Panc1 (cell line): ENCODE data around the gene GMPR2. TPM values are rescaled to one million over a fixed set of nuclear protein-coding genes. Genes with fewer than 3 reads are reported as not detected.

ENCODE experiments used
- ATAC-seq: fragments of 200-7000 bp; cut with Tn5 transposase; 2 replicates; pipeline ENCODE4 v1.9.1; 2020; ENCODE audit warnings: mild to moderate bottlenecking, moderate library complexity
- BruUV-seq: library from RNA; stranded (reverse); fragments of 400-500 nt; replicated peaks from 2 replicates; lab custom pipeline; 2021; lab: Mats Ljungman, UMichigan
- CTCF ChIA-PET: fragments of 300-600 bp; sonication (Branson Sonifier 250); formaldehyde crosslinking; loops from one replicate; lab custom pipeline; 2022; ENCODE audit warnings: antibody characterized with exemption; lab: Charles Lee
- POLR2A ChIA-PET: fragments of 300-600 bp; sonication (Branson Sonifier 250); formaldehyde crosslinking; loops from one replicate; lab custom pipeline; 2022; ENCODE audit warnings: antibody characterized with exemption; lab: Charles Lee
- DNase-seq: peaks from one replicate; pipeline ENCODE4 v3.0.0-alpha.2; 2010; ENCODE audit warnings: low read depth, low spot score
- H3K27ac ChIP-seq: 2 replicates; pipeline ENCODE4 v1.5.1; 2011; ENCODE audit warnings: mild to moderate bottlenecking, low read length, inconsistent platforms
- H3K27me3 ChIP-seq: fragments of 200-500 bp; sonication (Bioruptor generic); 2 replicates; pipeline ENCODE4 v1.6.0; 2014; ENCODE audit warnings: low read length, inconsistent platforms; ENCODE audit not compliant: control insufficient read depth, insufficient read depth
- H3K36me3 ChIP-seq: fragments of 200-500 bp; sonication (Bioruptor generic); 2 replicates; pipeline ENCODE4 v1.5.1; 2014; ENCODE audit warnings: inconsistent platforms, mild to moderate bottlenecking, low read length, moderate library complexity; ENCODE audit not compliant: control insufficient read depth, insufficient read depth
- H3K4me1 ChIP-seq: 2 replicates; pipeline ENCODE4 v1.5.1; 2011; ENCODE audit warnings: inconsistent platforms, mild to moderate bottlenecking, low read length, moderate library complexity; ENCODE audit not compliant: control insufficient read depth, insufficient read depth
- H3K4me3 ChIP-seq, 2 experiments: 2 replicates each; pipeline ENCODE4 v1.5.1; 2011 to 2012; ENCODE audit warnings: low read depth in 2 of 2, low read length in 2 of 2, mild to moderate bottlenecking in 2 of 2, inconsistent platforms in 1 of 2, moderate library complexity in 1 of 2
- H3K9me3 ChIP-seq: fragments of 200-500 bp; sonication (Bioruptor generic); 2 replicates; pipeline ENCODE4 v1.5.1; 2014; ENCODE audit warnings: low read depth, mild to moderate bottlenecking, inconsistent platforms, low read length, moderate library complexity; ENCODE audit not compliant: control insufficient read depth, insufficient read depth
- POLR2AphosphoS5 ChIP-seq: IDR thresholded peaks from 2 replicates; pipeline ENCODE4 v1.6.1; 2012; ENCODE audit warnings: mild to moderate bottlenecking, low read depth, low read length, moderate library complexity
- SIN3A ChIP-seq: IDR thresholded peaks from 2 replicates; pipeline ENCODE4 v1.6.1; 2012; ENCODE audit warnings: low read depth, mild to moderate bottlenecking, low read length, moderate library complexity, borderline replicate concordance; ENCODE audit not compliant: insufficient read depth
- TCF7L2 ChIP-seq: IDR thresholded peaks from 2 replicates; pipeline ENCODE4 v1.6.1; 2011; ENCODE audit warnings: mild to moderate bottlenecking, low read depth, low read length, inconsistent platforms
- in situ Hi-C: cut with HindIII; loops from 2 replicates; pipeline ENCODE4 v1.10.0; 2016; ENCODE audit warnings: low sequenced_read_pairs, low pct_unique_long_range_greater_than_20kb
- intact Hi-C: fragments of 100-400 bp; cut with micrococcal nuclease; formaldehyde crosslinking; loops from one replicate; pipeline ENCODE4 v1.10.0; 2022; ENCODE audit not compliant: unreplicated experiment
- total RNA-seq: library from RNA; stranded (reverse); gene quantifications from one replicate; pipeline ENCODE4 v1.2.1, GENCODE V29; 2021; ENCODE audit not compliant: unreplicated experiment
- TF ChIP-seq, protein P1 (sequence below): fragments of 450-650 bp; IDR thresholded peaks from 2 replicates; pipeline ENCODE4 v1.5.1; 2017; ENCODE audit warnings: mild to moderate bottlenecking
- TF ChIP-seq, protein P2 (sequence below), 2 experiments: IDR thresholded peaks; 2 replicates each; pipeline ENCODE4 v1.6.1; 2011 to 2012; ENCODE audit warnings: low read depth in 2 of 2, control low read depth in 1 of 2, low read length in 1 of 2, mild to moderate bottlenecking in 1 of 2, moderate library complexity in 1 of 2; ENCODE audit not compliant: insufficient read depth in 1 of 2

Gene GMPR2
- total RNA-seq, 1 experiment from 2014 or later, result 45.9 TPM

DNA sequence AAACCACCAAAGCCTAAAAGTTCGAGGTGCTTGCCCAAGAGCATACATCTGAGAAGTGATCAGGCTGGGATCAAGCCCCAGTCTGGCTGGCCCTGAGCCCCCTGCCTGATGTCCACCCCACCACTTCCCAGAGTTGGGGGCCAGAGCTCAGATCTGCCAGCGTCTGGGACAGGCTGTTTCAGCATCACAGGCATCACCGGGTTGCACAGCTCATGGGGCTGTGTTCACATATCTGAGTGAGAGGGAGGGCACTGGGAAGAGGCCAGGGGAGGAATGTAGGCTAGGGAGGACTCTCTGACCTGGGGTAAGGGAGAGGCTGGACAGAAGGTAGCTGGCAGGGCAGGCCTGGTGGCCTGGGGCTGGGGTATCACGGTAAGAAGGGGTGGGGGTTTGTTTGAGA, 24.2 kb downstream of the GMPR2 start:
- CTCF ChIA-PET, result no interaction called here
- no peak for ATAC-seq

DNA sequence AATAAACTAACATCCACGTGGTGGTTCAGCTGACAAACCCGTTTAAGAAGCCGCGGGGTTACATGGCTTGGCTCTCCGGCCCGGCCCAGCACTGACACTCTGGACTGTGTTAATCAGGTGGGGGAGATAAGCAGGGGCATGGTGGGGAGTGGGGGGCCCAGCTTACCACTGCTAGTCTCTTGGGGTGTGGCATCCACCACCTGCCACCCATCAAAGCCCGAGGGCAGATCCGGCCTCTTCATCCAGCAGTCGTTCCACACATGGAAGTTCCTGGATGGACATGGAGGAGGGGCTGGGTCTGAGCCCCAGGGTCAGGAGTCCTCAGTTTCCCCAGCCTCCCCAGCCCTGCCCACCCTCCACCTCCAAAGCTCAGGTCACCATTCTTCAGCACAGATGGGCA, 25.4 kb downstream of the GMPR2 start:
- DNase-seq (no peak), ATAC-seq (no peak)
- ChIA-PET CTCF (no interaction called here), POLR2A (no interaction called here)
- in situ Hi-C loops (no loop called here), intact Hi-C loops (no loop called here)
- TF ChIP-seq POLR2AphosphoS5, result no peak
- TF ChIP-seq TCF7L2, result no peak
- TF ChIP-seq, protein P1, sequence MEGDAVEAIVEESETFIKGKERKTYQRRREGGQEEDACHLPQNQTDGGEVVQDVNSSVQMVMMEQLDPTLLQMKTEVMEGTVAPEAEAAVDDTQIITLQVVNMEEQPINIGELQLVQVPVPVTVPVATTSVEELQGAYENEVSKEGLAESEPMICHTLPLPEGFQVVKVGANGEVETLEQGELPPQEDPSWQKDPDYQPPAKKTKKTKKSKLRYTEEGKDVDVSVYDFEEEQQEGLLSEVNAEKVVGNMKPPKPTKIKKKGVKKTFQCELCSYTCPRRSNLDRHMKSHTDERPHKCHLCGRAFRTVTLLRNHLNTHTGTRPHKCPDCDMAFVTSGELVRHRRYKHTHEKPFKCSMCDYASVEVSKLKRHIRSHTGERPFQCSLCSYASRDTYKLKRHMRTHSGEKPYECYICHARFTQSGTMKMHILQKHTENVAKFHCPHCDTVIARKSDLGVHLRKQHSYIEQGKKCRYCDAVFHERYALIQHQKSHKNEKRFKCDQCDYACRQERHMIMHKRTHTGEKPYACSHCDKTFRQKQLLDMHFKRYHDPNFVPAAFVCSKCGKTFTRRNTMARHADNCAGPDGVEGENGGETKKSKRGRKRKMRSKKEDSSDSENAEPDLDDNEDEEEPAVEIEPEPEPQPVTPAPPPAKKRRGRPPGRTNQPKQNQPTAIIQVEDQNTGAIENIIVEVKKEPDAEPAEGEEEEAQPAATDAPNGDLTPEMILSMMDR, result no peak
- no peak for TF ChIP-seq SIN3A
- TF ChIP-seq, protein P2, sequence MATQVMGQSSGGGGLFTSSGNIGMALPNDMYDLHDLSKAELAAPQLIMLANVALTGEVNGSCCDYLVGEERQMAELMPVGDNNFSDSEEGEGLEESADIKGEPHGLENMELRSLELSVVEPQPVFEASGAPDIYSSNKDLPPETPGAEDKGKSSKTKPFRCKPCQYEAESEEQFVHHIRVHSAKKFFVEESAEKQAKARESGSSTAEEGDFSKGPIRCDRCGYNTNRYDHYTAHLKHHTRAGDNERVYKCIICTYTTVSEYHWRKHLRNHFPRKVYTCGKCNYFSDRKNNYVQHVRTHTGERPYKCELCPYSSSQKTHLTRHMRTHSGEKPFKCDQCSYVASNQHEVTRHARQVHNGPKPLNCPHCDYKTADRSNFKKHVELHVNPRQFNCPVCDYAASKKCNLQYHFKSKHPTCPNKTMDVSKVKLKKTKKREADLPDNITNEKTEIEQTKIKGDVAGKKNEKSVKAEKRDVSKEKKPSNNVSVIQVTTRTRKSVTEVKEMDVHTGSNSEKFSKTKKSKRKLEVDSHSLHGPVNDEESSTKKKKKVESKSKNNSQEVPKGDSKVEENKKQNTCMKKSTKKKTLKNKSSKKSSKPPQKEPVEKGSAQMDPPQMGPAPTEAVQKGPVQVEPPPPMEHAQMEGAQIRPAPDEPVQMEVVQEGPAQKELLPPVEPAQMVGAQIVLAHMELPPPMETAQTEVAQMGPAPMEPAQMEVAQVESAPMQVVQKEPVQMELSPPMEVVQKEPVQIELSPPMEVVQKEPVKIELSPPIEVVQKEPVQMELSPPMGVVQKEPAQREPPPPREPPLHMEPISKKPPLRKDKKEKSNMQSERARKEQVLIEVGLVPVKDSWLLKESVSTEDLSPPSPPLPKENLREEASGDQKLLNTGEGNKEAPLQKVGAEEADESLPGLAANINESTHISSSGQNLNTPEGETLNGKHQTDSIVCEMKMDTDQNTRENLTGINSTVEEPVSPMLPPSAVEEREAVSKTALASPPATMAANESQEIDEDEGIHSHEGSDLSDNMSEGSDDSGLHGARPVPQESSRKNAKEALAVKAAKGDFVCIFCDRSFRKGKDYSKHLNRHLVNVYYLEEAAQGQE (IDR thresholded peaks at IDR 0.05; ENCODE audit: insufficient read depth in 1 of 2, low read depth in 2 of 2, low read length in 1 of 2), result no peak
- H3K27me3 ChIP-seq, result no peaks in the 10 kb centered on the region
- H3K4me1 ChIP-seq, result no peaks in the 10 kb centered on the region
- H3K4me3 ChIP-seq, result no peak overlapping the region
- H3K9me3 ChIP-seq, result no peaks in the 10 kb centered on the region
- BruUV-seq, result no TSS peak
- no peaks in the 10 kb centered on the region for H3K36me3 ChIP-seq
- H3K27ac ChIP-seq, result no peak overlapping the region

More for the DNA sequence above, 24.2 kb downstream of the GMPR2 start:
- Histone ChIP-seq H3K36me3 (no peaks in the 10 kb centered on the region), H3K4me1 (no peaks in the 10 kb centered on the region), H3K4me3 (no peak overlapping the region), H3K9me3 (no peaks in the 10 kb centered on the region), H3K27ac (no peak overlapping the region), H3K27me3 (no peaks in the 10 kb centered on the region)
- POLR2A ChIA-PET, result interaction anchor here (0.5 kb wide), 1 partner anchor 8 kb away, joined by 4 read pairs; no protein-coding TSS in a partner anchor
- intact Hi-C loops (no loop called here), in situ Hi-C loops (no loop called here)
- TF ChIP-seq, protein P2 (IDR thresholded peaks at IDR 0.05; ENCODE audit: insufficient read depth in 1 of 2, low read depth in 2 of 2, low read length in 1 of 2), result no peak
- TF ChIP-seq TCF7L2 (no peak), SIN3A (no peak), POLR2AphosphoS5 (no peak)
- TF ChIP-seq, protein P1, result no peak
- no peak for DNase-seq
- BruUV-seq, result no TSS peak
